GM18511 (cell line): ENCODE data around the gene TIA1.
"Not testable (repeated sequence)": the region's sequence is repeated elsewhere in the genome, so short reads cannot be mapped to it uniquely, and the experiment has no call there.

ENCODE experiments used
- ATAC-seq: cut with Tn5 transposase; IDR thresholded peaks from one replicate; pipeline ENCODE4 v1.9.1; 2021; ENCODE audit warnings: mild to moderate bottlenecking, moderate library complexity; ENCODE audit not compliant: unreplicated experiment

TIA1 gene

DNA sequence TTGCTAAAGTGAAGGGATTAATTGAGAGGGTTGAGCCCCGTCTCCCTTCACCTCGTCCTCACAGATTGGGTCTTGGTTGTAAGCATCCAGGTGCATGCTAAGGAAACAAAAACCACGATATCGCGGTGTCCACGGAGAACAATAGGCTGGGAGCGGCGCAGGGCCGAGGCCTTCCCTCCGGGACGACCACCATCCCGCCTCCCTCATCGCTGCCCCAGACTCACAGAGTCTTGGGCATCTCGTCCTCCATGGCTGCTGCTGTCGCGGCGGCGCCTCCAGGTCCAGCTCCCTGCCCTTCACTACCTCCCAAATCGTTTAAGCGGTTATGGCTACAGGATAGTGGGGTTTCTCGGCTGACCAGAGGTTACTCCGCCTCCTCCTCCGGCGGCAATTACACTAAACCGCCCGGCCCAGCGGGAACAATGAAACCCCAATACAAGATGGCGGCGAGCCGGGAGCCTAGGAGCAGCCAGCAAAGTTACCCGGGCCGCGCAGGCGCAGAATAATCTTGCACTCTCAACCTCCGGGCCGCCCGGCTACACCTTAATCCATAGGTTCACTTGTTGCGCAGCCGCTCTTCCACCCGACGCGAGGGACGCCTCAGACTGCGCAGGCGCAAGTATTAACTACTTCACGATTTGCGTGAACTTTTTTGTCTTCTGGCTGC, at the start of gene TIA1:
Gene TIA1 (minus strand): TSS at position 448 of the 667 bp plus-strand sequence. CDS start 198 bp downstream, at position 250.
- ATAC-seq = peak; percentile 94

DNA sequence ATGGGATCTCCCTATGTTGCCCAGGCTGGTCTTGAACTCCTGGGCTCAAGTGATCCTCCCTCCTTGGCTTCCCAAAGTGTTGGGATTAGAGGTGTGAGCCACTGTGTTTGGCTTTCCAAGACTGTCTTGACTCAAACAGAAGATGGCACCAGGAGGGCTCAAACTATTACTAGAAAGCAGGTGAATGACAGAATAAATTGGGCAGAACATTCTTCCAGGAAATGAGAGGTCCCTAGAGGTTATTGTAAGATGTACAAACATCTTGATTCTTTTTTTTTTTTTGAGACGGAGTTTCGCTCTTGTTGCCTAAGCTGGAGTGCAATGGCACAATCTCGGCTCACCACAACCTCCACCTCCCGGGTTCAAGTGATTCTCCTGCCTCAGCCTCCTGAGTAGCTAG, 49.4 kb upstream of the TIA1 start:
- ATAC-seq = not testable (repeated sequence)

- ATAC-seq = no peak
Observed at GRCh38 chr2:70283500-70284191, 35.2 kb upstream of the TIA1 start.

GRCh38 chr2:70282439-70282838, 34.0 kb upstream of the TIA1 start:
- ATAC-seq = no peak

DNA sequence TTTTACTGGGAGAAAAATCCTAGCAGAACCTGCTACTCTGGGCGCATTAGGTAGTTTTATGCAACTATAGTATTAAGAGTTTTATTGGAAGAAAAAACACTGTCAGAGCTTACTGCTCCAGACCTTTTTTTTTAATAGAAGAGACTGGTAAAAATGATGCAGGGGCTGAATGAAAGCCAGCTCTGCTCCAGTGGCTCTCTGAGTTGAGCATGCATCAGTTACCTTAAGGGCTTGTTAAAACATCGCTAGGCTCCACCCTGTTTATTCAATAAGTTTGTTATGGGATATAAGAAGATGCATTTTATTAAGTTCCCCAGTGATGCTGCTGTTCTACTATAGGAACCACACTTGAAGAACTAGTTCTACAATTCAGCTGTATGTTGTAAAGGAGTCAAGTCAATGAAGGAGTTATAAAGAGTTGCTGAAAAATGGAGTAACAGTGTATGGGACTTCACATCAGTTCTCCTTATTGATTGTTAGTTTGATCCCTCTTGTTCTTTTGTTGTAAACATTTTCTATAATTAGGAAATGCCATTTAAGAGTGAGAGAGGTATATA, 31.9 kb upstream of the TIA1 start:
- no peak for ATAC-seq

DNA sequence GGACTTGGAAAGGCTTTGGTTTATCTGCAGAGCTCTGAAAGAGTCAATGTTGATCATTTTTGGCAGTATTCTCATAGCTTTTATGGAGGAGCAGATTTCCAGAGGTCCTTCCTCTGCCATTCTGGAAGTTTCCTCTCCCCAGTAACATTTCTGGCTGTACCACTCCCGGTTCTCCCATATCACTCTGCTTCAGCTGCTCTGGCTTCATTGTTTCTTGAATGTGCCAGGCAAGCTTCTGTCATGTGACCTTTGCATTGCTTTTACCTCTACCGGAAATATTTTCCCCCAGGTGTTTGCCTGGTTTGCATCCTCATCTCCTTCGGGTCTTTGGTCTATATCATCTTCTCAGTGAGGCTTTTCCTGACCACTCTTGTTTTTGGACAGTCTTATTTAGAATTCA, 21.9 kb upstream of the TIA1 start:
- no peak for ATAC-seq

DNA sequence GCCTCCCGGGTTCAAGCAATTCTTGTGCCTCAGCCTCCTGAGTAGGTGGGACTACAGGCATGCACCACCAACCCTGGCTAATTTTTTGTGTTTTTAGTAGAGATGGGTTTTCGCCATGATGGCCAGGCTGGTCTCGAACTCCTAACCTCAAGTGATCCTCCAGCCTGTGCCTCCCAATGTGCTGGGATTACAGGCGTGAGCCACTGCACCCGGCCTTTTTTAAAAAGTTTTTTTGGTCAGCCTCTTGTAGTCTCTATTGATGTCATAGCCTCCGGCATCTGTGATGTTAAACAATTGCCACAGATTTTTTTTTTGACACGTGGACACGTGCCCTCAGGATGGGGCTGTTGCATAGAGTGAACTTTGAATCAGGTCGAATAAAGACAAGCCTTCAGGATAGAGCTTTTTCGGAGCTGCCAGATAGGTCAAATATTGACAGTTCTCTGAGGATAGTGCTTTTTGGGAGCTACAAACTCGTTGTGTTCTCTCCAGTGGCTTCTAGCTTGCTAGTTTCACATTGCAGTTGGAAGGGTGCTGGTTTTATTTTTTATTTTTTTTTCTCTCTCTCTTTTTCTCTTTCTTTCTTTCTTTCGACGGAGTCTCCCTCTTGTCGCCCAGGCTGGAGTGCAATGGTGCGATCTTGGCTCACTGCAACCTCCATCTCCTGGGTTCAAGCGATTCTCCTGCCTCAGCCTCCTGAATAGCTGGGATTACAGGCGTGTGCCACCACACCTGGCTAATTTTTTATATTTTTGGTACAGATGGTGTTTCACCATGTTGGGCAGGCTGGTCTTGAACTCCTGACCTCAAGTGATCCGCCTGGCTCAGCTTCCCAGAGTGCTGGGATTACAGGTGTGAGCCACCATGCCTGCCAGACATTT, 21.2 kb upstream of the TIA1 start:
- not testable (repeated sequence) for ATAC-seq

GRCh38 chr2:70266925-70267324, 18.5 kb upstream of the TIA1 start:
- not testable (repeated sequence) for ATAC-seq

DNA sequence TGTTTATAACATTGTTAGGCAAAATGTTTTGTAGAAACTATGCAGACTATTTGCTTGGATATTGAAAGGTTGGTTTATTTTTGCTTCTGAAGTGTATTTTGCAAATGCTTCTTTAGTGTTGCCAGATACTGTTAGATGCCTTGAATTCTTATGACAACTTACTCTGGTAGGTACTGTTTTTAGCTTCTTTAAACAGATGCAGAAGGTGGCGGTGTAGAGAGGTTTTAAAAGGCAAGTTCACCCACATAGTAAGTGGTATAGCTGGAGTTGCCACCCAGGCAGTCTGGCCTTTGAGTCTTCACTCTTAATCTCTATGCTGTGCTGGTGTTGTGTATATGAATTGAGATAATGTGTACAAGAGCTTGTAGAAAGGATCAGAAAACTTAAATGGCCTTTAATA, 13.1 kb upstream of the TIA1 start:
- ATAC-seq = no peak

- peak; percentile 17 for ATAC-seq
Observed at GRCh38 chr2:70258532-70258875, 10.1 kb upstream of the TIA1 start.

GRCh38 chr2:70255637-70256314, 7.3 kb upstream of the TIA1 start:
- ATAC-seq = no peak

GRCh38 chr2:70250434-70250833, 2.0 kb upstream of the TIA1 start:
- no peak for ATAC-seq

DNA sequence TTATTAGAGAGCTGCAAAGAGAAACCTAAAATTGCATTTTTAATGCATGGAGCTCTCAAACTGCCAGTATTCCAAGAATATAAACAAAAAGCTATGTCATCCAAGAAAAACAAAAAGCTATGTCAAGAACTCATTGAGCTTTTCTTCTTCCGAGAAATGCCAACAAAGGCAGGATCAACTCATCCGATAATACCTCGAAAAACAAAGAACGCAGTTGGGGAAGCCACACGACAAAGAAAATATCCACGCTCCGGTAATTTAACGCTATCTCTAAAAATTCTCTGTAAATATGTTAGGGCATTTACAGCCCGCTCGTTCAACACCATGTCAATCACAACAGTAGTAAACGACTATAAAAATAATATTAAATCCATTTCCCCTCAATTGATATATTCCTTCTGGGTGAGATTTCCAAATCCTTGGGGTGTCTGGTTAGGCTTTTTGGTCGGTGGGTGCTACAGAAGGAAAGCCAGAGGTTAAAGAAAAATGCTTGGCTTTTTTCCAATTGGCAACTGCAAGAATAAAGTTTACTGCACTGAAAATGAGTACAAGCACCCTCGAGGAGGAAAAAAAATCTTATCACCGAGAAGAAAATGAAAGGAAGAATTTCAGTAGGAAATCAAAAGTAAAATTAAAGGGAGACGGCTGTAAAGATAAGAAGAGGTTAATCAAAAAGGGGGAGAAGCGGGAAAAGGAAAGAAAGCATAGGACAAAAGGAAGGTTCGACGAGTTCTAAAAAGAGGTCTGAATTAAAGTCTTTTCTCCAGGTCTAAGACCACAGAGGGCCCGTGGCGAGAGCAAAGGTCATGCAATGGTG, 856 bp downstream of the TIA1 start:
- no peak for ATAC-seq

GRCh38 chr2:70243806-70244584, 4.4 kb downstream of the TIA1 start:
- no peak for ATAC-seq

- no peak for ATAC-seq
Observed at GRCh38 chr2:70242552-70242951, 5.9 kb downstream of the TIA1 start.

DNA sequence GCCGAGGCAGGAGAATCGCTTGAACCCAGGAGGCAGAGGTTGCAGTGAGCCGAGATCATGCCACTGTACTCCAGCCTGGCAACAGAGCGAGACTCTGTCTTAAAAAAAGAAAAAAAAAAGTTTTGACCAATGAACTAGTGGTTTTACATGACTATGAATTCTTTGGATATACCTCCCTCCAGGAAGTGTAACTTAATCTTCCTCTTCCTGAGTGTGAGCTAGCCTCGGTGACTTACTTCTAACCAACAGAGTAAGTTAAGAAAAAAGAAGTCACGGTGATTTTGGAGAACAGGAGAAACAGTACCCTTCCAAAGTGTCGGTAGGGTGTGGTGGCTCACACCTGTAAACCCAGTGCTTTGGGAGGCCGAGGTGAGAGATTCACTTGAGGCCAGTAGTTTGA, 7.1 kb downstream of the TIA1 start:
- no peak for ATAC-seq

- ATAC-seq = no peak
Observed at GRCh38 chr2:70240599-70240998, 7.8 kb downstream of the TIA1 start.

DNA sequence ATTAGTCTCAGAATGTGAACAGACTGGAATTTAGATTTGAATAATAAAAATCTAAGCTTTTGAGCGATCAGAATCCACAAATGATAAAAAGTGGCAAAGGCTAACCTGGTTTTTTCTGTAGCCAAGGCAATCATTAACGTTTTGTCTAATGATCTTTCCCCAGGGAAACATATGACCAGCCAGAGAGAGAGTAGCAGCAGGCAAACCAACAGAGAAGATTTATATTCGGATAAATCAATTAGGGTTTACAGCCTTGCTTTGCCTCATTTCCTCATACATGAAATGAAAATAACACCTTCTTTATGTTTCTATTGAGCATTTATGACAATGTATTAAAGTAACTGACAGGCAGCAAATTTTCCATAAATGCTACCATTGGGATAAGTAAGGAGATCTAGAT, 14.5 kb downstream of the TIA1 start:
- ATAC-seq = no peak

DNA sequence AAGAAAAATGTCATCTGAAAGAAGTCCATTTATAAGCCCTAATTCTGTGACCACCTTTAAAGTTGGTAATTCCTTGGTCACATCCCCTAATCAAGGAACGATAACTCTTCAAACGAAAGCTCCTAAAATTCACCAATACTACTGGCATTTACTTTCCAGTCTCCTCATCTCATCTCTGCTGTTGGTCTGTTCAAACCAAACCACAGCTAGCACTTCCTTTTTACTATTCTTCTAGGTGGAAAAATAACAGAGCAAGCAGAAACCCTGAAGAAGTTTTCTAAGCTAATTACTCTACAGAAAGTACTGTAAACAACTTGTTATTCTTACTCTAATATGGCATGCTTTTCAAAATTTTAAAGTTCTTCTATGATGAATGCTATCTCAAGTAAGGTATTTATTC, 21.6 kb downstream of the TIA1 start:
- no peak for ATAC-seq
